Astrocyte (in vitro differentiated cells and primary cell): Measurements from ENCODE around the gene DHX35.

Experiments used
- CTCF ChIP-seq: IDR thresholded peaks from 2 replicates; pipeline ENCODE4 v1.5.1; 2011; ENCODE audit warnings: low read depth, mild to moderate bottlenecking, inconsistent platforms, low read length, moderate library complexity; ENCODE audit not compliant: insufficient read depth
- EZH2 ChIP-seq: IDR thresholded peaks from 2 replicates; pipeline ENCODE4 v1.6.1; 2012; ENCODE audit warnings: mild to moderate bottlenecking, low read length, inconsistent platforms; ENCODE audit not compliant: insufficient read depth

GRCh38 chr20:39044501-39044900 lies 82.4 kb downstream of the DHX35 start:
- no peak for TF ChIP-seq CTCF
- no peak for TF ChIP-seq EZH2
